GM19438 (cell line): ENCODE measurements around the gene TSR3.

Experiments
- ATAC-seq: cut with Tn5 transposase; IDR thresholded peaks from one replicate; pipeline ENCODE4 v1.9.1; 2021; ENCODE audit warnings: low read depth; ENCODE audit not compliant: unreplicated experiment

The TSR3 gene

DNA sequence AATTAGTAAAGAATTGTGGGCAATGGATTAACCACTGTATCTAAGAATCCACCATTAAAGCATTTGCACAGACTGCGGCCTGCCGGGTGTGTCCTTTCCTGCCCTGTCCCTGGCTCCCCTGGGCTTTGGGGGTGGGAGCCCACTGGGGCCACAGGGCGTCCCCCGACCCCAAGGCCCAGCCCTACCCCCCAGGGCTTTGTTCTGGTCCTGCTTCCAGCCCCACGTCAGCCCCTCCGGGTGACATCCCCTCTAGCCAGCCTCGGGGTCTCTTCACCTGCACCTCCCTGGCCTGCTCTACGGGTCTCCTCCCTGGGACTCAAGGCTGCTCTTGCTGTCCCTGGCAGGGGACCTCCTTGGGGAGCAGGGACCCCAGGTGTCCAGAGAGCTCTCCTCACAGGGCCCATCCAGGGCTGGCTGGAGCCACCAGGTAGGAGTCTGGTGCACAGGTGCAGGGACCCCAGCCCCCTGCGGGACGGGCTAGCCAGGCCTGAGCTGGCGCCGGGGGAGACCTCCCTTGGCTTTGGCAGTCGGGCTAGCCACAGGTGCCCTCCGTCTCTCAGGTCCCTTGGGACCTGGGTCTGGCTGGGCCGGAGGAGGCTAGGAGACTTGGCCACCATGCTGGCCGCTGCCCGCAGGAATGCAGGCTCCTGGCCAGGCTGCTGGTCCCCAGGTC is 24.6 kb downstream of the TSR3 start:
- no peak for ATAC-seq

DNA sequence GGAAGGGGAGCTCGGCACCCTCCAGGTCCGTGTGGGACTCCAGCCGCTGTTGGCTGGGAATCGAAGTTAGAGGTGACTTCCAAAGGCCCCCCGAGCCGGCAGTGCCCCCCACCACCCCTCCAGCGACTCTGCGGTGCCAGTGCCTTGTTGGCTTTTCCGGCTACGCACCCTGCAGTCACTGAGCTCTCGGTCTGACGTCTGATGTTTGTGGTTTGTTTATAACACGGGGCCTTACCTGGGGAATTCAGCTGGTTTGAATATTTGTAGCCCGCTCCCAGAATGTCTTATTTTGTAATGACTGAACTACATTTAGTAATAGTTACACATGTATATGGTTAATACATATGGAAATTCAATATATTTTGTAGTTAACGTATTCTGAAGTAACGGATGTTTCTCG is 25.3 kb downstream of the TSR3 start:
- ATAC-seq, result no peak

DNA sequence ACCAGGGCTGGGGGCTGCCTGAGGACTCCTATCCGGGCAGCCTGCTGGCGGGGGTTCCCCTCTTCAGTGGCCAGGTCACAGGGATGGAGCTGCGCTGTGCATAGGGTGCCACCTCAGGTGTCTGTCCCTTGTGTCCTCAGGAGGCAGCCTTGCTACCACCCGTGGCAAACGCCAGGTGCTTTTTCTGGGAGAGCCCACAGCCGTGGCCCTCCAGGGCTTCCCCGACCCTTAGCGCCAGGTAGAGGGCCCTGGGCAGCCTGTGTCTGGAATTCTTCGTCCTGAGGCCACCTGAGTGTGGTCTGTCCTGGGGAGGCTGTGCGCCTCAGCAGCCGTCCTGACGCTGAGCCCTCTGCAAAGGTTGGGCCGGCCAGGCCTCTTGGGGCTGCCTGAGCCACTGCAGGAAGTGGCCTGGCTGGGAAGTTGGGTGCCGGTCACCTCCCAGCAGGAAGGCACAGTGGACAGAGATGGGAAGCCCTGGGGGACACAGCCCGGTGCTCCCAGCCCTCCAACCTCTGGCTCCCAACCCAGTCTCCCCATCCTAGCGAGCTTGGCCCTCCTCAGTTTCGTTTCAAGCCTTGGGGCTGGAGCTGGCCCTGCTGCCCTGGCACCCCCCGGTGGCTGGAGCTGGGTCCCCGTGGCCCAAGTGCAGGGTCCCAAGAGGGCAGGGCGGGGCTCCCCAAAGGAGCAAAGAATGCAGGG is 25.9 kb downstream of the TSR3 start:
- ATAC-seq, result no peak

DNA sequence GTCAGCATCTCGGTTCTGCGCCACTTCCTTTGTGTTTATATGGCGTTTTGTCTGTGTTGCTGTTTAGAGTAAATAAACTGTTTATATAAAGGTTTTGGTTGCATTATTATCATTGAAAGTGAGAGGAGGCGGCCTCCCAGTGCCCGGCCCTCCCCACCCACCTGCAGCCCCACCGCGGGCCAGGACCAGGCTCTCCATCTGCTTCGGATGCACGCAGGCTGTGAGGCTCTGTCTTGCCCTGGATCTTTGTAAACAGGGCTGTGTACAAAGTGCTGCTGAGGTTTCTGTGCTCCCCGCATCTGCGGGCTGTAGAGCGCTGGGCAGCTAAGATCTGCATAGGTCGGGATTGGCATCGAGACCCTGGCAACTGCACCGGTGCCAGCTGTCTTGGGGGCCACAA is 26.4 kb downstream of the TSR3 start:
- ATAC-seq, result no peak

DNA sequence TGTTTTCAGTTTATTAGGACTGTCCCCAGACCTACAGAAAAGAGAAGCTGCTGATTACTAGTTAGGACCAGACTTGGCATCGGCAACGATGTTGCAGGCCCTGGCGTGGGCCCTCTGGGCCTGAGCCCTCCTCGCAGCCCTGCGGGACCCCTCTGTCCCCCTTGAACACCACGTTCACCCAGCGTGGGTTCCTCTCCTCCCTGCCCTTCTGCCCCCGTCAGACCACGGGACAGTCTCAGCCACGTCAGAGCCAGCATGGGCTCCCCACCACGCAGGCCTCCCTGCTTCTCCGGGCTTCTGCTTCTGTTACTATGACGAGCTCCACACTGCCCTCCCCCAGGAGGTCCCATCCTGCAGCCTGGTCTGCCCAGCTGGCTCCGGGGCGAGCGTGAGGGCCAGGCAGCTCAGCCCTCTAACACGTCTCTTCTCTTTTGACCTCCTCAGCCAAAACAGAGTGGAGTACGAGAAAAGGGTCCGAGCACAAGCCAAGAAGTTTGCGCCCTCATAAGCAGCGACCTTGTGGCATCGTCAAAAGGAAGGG is 27.3 kb downstream of the TSR3 start:
- no peak for ATAC-seq

DNA sequence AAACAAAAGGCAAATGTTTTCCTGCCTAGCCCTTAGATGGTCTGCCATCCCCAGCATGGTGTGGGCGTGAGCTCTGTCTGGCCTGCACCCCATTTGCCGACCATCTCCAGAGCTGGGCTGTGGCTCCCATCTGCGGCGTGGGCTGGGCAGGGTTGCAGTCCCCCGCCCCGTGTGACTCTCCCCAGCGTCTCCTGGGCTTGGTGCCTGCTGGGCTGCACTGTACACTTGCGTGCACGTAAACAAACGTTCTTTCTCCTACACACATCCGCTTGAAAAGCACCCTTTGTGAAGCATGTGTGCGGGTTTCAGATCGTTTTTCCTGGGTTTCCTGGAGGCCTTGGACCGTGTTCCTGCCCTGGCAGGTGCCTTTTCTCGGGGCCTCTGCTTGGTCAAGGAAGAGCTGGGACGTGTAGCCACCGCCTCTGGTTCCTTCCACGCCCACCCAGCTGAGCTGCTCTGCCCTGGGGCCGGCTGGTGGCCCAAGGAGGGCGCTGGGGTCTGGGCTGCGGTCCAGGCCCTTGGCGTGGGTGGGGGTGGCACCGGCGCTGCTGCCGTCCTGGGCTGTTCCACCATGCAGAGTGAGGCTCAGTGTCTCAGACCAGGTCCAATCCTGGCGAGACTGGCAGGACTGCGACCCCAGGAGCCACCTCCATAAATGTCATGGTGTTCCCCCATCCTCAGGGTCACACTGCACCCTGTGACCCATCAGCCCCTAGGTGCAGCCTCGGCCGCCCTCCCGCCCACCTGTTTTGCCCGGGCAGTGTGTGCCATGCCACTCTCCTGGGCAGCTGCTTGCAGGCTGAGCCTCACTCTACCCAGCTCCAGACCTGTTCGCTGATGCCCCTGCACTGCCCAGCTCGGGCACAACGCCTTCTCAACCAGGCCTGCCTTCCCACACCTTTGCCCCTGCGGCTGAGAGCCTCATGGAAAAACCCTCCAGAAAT is 28.1 kb downstream of the TSR3 start:
- no peak for ATAC-seq

DNA sequence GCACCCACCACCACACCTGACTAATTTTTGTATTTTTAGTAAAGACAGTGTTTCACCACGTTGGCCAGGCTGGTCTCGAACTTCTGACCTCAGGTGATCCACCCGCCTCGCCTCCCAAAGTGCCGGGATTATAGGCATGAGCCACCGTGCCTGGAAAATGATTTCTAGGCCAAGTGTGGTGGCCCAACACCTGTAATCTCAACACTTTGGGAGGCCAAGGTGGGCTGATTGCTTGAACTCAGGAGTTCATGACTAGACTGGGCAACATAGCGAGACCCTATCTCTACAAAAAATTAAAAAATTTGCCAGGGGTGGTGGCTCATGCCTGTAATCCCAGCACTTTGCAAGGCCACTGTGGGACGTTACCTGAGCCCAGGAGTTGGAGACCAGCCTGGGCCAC is 29.3 kb downstream of the TSR3 start:
- ATAC-seq, result no peak

DNA sequence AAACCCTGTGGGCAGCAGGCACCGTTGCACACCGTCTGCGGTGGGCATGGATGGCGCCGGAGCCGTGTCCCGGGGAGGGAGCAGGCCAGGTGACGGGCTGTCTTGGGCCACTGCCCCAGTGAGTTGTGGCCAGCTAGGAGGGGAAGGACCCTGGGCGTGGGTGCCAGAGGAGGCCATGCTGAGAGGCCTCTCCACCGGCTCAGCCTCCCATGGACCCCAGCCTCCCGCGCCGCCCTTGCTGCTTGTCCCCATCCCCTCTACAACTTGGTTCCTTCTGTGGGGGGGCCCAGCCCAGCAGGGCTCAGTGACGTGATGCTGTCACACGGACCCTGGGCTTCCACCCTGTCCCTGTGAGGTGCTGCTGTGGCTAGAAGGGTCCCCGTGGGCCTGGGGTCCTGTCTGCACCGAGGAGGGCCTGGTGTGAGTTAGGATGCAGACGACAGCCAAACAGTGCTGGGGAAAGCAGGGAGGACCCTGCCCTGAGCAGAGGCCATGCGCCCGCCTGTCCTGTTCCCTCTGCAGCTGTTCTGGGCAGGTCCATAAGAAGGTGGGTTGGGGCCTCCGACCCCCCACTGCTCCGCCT is 30.9 kb downstream of the TSR3 start:
- no peak for ATAC-seq

DNA sequence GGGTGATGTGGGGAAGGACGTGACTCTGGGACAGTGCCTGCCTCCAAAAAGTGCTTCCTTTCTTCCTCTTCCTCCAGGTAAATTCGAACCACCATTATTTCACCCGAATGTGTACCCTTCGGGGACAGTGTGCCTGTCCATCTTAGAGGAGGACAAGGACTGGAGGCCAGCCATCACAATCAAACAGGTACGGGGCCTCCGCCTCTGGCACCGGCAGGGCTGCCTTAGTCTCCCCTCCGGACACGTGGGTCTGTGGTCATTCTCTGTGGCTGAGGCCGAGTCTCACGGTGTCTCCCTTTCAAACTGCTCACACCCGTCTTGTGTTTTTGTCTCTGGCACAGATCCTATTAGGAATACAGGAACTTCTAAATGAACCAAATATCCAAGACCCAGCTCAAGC is 31.6 kb downstream of the TSR3 start:
- no peak for ATAC-seq

DNA sequence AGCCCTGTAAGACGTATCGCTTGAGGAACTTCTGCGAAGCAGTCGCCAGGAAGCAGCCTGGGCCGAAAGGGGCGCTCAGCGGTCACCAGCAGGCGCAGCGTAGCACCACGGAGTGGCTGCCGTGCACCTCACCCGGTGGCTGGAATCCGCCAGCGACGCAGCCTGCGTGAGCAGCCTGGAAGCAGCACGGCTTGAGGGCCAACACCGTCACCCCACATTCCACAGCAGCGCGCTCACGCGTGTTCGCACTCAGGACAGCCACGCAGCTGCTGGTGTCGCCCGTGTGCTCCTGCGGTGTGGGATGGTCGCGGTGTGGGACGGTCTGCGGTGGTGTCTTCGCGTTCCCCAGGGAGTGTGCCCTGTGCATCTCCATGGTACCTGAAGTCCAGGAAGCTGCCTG is 32.6 kb downstream of the TSR3 start:
- ATAC-seq, result no peak

DNA sequence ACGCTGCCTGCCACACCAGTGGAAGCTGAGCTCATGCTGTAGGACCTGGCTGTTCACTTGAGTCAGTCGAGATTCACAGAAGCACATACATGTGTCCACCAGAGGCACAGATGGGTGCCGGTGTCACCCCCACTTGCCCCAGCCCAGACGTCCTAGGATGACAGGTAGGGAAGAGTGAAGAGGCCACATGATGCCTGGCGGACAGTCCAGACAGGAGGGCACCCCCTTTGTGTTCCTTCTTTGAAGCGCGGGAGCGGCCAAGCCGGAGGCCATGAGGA is 33.5 kb downstream of the TSR3 start:
- ATAC-seq, result no peak

DNA sequence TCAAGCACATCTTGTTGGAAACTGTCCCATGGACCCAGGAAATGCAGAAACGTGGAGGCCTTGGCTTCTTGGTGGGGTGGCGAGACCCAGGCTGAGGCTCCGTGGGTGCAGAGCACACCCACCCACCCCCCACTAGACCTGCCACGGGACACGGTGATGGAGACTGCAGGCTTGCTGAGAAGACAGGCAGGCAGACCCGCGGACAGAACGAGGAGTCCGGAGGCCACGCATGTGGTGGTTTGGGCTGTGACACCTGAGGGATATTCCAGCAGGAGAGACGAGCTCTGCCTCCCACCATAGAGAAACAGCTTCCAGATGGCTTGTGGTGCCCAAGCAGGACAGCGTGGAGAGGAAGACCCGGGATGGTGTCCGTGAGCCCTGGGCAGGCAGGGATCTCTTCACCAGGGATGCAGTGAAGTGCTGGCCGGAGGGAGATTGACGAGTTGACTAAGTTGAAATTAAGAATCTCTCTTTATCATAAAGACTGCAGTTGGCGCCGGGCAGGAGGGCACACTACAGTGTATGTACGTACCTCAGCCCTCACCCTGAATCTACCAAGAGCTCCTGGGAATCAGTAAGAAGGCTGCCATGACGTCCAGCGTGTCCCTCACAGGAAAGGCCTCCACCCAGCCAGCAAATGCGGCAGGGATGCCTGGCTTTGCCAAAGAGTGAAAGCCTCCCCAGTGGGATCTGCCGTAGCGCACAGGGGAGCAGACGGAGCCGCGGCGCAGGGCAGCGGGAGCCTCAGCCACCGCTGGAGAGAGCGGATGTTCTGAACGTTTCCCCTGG is 34.0 kb downstream of the TSR3 start:
- no peak for ATAC-seq

DNA sequence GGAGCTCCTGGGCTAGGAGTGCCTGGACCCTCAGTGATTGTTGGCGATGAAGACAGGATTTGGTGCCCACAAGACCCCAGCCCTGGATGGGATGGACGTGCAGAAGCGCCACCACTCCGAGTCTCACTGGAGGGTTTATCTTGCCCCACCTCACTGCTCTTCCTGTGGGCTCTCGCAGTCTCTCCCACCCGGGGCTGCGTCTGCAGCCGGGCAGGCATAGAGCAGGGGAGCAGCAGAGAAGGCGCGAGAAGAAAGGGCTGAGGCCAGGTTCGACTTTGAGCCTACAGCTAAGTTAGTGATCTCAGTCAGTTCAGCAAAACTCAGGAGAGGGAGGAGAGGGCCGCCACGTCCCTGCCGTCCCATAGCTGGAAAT is 35.7 kb downstream of the TSR3 start:
- ATAC-seq, result no peak

DNA sequence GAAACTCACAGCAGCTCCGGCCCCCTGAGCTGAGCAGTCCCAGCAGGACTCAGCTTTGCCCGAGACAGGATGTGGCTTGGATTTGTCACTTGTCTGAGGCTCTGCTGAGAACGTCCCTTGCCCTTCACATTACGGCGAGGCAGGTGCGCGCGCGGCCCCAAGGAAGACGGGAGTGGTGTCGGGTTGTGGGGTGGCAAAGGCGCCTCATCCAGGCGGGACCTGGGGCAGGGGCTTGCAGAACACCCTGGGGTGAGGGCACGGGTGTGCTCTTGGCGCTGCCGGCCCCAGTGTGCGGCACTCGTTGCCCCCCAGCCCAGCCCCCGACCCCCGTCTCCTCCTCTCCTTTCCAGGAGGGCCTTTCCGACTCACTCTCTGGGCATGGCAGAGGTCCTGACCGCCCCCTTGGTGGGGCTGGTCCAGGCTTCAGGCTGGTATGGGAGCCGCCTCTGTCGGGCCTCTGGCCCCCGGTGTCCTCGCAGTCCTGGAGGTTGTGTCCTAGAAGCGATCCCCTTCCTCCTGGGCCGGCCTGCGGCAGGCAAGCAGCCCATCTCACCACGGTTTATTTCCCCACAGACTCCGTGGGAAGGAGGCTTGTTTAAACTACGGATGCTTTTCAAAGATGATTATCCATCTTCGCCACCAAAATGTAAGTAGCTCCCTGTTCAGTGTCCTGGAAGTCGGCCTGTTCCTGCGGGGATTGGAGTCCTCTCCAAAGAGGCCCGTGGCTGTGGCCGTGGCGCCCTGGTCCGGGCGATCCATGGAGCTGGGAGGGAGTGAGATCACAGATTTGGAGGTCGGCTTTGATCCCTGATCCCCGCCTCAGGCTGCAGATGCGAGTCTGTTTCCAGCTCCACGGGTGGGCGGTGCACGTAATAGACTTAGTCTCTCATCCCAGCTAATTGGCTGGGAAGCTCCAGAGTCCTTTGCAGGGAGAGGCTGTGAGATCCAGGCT is 36.3 kb downstream of the TSR3 start:
- ATAC-seq, result no peak

DNA sequence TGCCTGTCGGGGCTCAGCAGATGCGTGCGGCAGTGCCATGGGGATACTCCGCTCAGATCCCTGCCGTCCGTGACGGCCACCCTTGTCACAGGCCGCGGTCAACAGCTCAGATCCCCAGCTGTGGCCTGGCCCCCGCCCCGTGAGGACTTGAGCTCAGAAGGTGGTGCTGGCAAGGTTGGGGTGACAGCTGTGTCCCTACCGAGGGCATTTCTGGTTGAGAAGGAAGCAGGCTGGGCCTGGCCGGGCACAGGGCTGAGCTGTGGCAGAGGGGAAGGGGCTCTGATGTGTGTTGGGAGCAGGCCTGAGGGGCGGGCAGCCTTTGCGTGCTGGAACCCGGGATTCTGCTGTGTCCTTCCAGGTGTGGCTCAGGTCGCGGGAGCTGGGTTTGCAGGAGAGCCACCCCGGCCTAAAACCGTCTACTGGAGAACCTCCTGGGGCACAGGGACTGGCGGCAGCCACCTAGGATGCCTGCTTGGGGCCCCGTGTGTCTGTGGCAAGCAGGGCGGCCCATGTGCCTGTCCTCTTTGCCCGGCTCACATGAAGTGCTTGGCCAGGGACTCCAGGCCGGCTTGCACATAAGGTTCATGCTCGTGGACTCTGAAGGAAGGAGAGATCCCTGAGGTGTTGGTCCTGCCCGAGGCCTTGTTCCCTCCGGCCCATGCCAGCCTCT is 37.1 kb downstream of the TSR3 start:
- ATAC-seq, result no peak

DNA sequence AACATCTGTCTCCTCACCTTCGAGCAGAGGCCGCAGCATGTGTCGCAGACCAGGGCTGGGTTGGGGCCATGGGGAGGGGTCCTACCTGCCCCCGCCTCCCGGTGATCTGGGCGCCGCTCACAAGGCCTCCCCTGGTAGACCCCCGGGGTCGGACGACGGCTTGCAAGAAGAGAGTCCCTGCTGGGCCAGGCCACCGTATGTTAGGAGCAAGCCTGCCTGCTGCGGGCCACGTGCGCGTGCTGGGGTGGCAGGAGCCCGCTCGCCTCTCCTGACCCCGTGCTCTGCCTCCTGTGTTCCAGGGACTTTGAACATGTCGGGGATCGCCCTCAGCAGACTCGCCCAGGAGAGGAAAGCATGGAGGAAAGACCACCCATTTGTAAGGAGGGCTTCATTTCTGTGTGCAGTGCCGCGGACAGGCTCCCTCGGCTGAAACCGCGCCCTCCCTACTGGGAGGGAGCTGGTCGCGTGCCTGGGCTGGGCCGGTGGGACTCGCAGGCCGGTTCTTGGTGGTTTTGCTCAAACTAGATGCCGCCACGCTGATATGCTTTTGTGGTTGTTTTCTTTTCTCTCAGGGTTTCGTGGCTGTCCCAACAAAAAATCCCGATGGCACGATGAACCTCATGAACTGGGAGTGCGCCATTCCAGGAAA is 37.8 kb downstream of the TSR3 start:
- ATAC-seq, result no peak

DNA sequence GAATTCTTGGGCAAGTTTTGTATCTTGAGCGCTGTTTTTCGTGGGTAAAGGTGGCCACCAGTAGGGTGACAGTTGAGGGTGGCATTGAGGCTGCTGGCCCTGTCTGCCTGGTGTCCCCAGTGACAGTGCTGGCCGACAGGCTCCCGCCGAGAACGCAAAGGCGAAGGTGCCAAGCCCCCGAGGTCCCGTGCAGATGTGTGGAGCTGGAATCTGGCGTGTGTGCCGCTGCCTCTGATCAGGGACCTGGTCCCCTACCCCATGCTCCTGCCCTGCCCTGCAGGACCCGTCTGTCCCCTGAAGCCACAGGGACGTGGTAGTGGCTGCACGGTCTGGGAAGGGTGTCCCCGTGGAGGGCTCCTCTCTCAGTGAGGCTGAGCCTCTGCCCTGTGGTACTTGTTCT is 38.8 kb downstream of the TSR3 start:
- ATAC-seq, result no peak

DNA sequence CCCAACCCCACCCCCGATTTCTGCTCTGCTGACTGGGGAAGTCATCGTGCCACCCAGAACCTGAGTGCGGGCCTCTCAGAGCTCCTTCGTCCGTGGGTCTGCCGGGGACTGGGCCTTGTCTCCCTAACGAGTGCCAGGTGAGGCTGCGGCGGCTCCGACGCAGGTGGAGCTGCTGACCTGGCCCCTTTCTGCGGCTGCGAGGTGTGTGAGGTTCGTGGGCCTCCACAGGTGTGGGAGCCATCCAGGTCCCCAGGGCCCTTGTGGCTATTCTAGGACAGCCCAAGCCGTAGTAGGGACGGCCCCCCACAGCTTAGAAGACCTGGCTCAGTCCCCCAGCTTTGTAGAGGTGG is 39.2 kb downstream of the TSR3 start:
- ATAC-seq, result no peak
